Lower leg skin (tissue), 3 donors: ENCODE results near the gene CCL23.

Source experiments
- POLR2A ChIP-seq, 2 donors: fragments of 450-650 bp; IDR thresholded peaks; one replicate each; pipeline ENCODE4 v1.6.1; 2016 to 2017; ENCODE audit warnings: antibody characterized with exemption in 2 of 2, mild to moderate bottlenecking in 1 of 2, moderate library complexity in 1 of 2
- TF ChIP-seq, protein P1 (sequence below), 3 donors: fragments of 450-650 bp; IDR thresholded peaks; one replicate each; pipeline ENCODE4 v1.5.1; 2016; ENCODE audit warnings: antibody characterized with exemption in 3 of 3, mild to moderate bottlenecking in 3 of 3, moderate library complexity in 2 of 3

DNA sequence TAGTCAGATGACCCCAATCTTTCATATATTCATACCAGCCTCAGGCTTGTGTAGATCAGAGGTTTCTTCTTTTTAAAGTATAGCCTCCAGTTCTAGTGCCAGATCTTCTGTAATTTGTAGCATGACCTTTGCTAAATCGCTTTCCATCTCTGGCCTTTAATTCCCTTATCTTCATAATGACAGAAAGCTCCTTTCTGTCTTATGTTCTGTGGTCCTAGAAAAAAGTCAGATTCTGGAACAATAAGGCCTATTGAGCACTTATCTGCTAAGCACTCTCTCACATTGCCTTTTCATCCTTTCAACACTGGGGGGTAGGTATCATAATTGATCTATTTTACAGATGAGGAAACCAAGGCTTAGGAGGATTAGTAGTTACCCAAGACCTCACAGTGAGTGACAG is 45.7 kb downstream of the CCL23 start:
- TF ChIP-seq, protein P1, sequence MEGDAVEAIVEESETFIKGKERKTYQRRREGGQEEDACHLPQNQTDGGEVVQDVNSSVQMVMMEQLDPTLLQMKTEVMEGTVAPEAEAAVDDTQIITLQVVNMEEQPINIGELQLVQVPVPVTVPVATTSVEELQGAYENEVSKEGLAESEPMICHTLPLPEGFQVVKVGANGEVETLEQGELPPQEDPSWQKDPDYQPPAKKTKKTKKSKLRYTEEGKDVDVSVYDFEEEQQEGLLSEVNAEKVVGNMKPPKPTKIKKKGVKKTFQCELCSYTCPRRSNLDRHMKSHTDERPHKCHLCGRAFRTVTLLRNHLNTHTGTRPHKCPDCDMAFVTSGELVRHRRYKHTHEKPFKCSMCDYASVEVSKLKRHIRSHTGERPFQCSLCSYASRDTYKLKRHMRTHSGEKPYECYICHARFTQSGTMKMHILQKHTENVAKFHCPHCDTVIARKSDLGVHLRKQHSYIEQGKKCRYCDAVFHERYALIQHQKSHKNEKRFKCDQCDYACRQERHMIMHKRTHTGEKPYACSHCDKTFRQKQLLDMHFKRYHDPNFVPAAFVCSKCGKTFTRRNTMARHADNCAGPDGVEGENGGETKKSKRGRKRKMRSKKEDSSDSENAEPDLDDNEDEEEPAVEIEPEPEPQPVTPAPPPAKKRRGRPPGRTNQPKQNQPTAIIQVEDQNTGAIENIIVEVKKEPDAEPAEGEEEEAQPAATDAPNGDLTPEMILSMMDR (IDR thresholded peaks at IDR 0.05): no peak
- TF ChIP-seq POLR2A (IDR thresholded peaks at IDR 0.05): no peak
